HG02610 (cell line): ENCODE data around the gene GSK3B.
A peak's percentile ranks its signal among the peaks of the same experiment; 100 is the strongest.
"Not testable (repeated sequence)": the region's sequence is repeated elsewhere in the genome, so short reads cannot be mapped to it uniquely, and the experiment has no call there.

Source experiments
- ATAC-seq: cut with Tn5 transposase; IDR thresholded peaks from one replicate; pipeline ENCODE4 v1.9.1; 2021; ENCODE audit warnings: mild to moderate bottlenecking, moderate library complexity; ENCODE audit not compliant: unreplicated experiment

The GSK3B gene

GRCh38 chr3:119891944-119892721, 202.1 kb downstream of the GSK3B start:
- no peak for ATAC-seq

- not testable (repeated sequence) for ATAC-seq
Measured at GRCh38 chr3:119888681-119889080, 205.6 kb downstream of the GSK3B start.

GRCh38 chr3:119885746-119886530, 208.3 kb downstream of the GSK3B start:
- no peak for ATAC-seq

GRCh38 chr3:119884161-119884557, 210.1 kb downstream of the GSK3B start:
- ATAC-seq: no peak

- no peak for ATAC-seq
Measured at GRCh38 chr3:119883461-119884160, 210.6 kb downstream of the GSK3B start.

DNA sequence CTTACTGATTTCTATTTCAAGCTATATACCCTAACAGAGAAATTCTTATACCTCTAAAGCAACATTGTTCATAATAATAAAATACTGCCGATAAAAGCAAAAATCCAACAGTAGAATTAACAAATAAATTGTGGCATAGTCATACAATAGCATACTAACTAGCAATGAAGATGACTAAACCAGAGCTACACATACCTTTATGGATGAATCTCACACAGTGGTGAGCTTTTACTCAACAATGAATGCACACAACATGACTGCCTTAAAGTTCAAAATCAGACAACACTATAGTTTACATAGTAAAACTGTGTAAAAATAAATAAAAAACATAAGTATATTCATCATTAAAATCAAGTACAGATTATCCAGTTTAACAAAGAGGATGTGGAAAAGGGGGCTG, 213.3 kb downstream of the GSK3B start:
- ATAC-seq: no peak

GRCh38 chr3:119873646-119874045, 220.6 kb downstream of the GSK3B start:
- no peak for ATAC-seq

DNA sequence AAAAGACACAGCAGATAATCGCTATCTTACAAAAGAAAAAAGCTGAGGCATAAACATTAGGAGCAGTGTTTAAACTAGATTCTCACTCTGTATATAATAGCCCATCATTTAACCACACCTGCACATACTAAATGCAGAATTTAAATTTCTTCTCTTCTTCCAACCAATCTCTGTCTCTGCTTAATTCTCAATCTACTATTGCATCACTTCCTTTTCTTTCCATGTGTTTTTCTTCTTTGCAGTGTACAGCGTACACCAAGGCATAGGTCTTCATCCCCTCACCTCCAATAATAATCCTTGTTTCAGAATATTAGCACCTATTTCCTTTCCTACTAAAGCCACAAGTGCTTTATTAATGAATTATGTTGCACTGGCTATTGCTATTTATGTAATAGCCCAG, 221.5 kb downstream of the GSK3B start:
- no peak for ATAC-seq

- ATAC-seq: peak; percentile 44
Measured at GRCh38 chr3:119871571-119871970, 222.7 kb downstream of the GSK3B start.

- ATAC-seq: no peak
Measured at GRCh38 chr3:119870512-119870911, 223.7 kb downstream of the GSK3B start.

- no peak for ATAC-seq
Measured at GRCh38 chr3:119864476-119864875, 229.8 kb downstream of the GSK3B start.

- no peak for ATAC-seq
Measured at GRCh38 chr3:119862616-119863015, 231.6 kb downstream of the GSK3B start.

DNA sequence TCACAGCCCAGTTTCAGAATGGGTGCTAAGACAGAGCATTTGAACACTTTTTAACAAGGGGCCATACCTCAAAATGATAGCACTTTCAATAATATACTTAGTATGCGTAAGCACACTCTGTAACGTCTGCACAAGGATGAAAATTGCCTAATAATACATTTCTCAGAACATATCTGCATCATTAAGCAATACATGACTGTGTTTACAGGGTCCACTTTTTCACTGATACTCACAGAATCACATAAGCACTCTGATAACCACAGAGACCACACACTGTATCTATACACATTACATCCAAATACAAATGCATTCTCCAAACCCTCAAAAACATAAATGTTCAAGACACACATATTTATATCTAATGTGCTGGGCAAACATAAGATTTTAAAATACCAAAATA, 232.6 kb downstream of the GSK3B start:
- no peak for ATAC-seq

- ATAC-seq: no peak
Measured at GRCh38 chr3:119859728-119860127, 234.5 kb downstream of the GSK3B start.

DNA sequence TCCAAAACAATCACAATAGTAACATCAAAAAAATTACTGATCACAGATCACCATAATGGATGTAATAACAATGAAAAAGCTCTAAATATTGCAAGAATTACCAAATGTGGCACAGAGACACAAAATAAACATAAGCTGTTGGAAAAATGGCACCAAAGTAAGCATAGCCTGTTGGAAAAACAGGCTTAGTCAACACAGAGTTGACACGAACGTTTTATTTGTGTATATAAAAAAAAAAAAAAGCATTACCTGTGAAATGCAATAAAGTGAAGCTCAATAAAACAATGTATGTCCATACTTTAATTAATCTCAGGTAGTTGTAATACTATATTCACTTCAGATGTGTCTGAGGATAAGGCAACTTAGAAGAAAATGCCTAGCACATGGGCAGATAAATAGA, 235.3 kb downstream of the GSK3B start:
- ATAC-seq: no peak

- ATAC-seq: no peak
Measured at GRCh38 chr3:119856695-119857094, 237.6 kb downstream of the GSK3B start.

- ATAC-seq: no peak
Measured at GRCh38 chr3:119849126-119849525, 245.1 kb downstream of the GSK3B start.

DNA sequence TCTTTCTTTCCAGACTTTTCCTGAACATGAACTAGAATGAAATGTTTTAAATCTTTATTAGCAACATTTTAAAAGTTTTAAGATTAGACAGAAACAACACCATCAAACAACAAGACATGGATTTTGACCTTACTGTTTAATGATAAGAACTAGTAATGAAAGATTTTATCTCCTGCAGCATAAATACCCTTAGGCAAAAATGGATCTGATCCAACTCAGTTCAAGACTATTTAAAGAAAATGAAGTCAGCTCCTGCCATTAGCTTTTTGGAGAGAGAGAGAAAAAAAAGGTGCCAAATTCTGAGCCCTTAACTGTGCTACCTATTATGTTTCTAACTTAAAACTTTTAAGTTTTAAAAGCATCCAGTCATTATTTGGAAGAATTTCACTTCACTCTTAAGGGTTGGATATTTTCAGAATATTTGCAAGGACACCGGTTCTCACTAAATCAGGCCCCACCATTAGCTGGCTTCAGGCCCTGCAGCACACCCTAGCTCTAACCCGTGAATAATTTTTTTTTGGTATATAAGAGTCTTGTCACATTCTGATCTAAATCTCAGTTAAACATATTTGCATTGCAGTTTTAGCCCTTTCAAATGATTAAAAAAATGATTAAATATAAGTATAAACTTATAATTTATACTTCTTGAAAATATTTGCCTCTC, 252.3 kb downstream of the GSK3B start:
- no peak for ATAC-seq

- no peak for ATAC-seq
Measured at GRCh38 chr3:119835556-119835955, 258.7 kb downstream of the GSK3B start.

DNA sequence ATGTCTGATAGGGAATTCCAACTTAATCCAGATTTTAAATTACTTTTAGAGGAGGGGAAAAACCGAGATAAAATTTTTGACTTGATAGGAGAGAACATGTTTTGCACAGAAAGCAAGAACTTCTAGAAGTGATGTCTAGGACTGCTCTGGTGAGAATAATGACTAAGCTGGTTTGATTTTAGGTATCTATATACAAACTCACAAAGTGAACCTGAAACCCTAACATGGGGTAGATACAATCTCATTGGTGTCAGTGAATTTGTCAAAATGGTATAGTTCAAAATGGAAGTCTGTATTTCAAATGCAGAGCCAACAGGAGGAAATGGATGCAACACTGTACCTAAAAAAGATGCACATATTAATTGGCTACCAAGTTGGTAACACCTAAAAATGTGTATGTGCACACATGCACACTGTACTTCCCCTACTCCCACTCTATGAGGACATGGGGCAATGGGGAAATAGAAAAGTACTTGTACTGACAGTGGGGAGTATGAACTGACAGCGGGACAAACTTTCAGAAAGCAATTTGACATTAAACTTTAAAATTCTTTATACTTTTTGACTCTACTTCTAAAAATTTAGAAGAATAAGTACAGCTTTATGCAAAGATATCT, 259.4 kb downstream of the GSK3B start:
- peak; percentile 54 for ATAC-seq

DNA sequence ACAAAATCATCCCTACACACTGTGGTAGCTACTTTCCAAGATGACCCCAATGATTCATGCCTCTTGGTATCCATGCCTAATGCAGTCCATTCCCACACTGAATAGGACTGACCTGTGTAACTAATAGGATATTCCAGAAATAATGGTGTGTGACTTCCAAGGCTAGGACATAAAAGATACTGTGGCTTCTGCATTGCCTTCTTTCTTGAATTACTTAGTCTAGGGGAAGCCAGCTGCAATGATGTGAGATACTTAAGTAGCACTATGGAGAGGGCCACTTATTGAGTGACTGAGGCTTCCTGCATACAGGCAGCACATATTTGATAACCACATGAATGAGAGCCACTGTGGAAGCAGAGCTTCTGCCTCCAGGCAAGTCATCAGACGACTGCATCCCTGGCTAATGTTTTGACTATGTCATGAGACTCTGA, 262.3 kb downstream of the GSK3B start:
- no peak for ATAC-seq
